ENCODE data around the gene PDHX.
"Not testable (repeated sequence)": the region's sequence is repeated elsewhere in the genome, so short reads cannot be mapped to it uniquely, and the experiment has no call there.

The PDHX gene

GRCh38 chr11:34910817-34911216, 5.6 kb upstream of the PDHX start:
- no peak for FAIRE-seq

GRCh38 chr11:34911676-34912075, 4.7 kb upstream of the PDHX start:
- FAIRE-seq = no peak
- no peak for DNase-seq (ENCODE audit: low spot score)

More at GRCh38 chr11:34910817-34911216, 5.6 kb upstream of the PDHX start:
- no peak for DNase-seq (ENCODE audit: low spot score)

GRCh38 chr11:34913556-34913955, 2.9 kb upstream of the PDHX start:
- FAIRE-seq; DNase-seq (ENCODE audit: low spot score): not testable (repeated sequence)

GRCh38 chr11:34915136-34916014, 1.0 kb upstream of the PDHX start:
- DNase-seq (ENCODE audit: low spot score) (no peak), FAIRE-seq (no peak)

GRCh38 chr11:34916843-34917770, 689 bp downstream of the PDHX start:
- FAIRE-seq = no peak
- no peak for DNase-seq (ENCODE audit: low spot score)

- no peak for DNase-seq (ENCODE audit: low spot score)
- FAIRE-seq = no peak
These were observed 4.7 kb downstream of the PDHX start for GRCh38 chr11:34921156-34921555.

- DNase-seq (ENCODE audit: low spot score) = no peak
- no peak for FAIRE-seq
These were observed 8.3 kb downstream of the PDHX start for GRCh38 chr11:34924714-34925113.

- peak; percentile 82 for FAIRE-seq
- DNase-seq (ENCODE audit: low spot score) = peak; percentile 43
These were observed 9.8 kb downstream of the PDHX start for GRCh38 chr11:34926101-34926830.

- FAIRE-seq = no peak
- no peak for DNase-seq (ENCODE audit: low spot score)
These were observed 10.4 kb downstream of the PDHX start for GRCh38 chr11:34926831-34927132.

- no peak for FAIRE-seq
- no peak for DNase-seq (ENCODE audit: low spot score)
These were observed 12.0 kb downstream of the PDHX start for GRCh38 chr11:34928268-34928959.

- FAIRE-seq = no peak
- no peak for DNase-seq (ENCODE audit: low spot score)
These were observed 12.7 kb downstream of the PDHX start for GRCh38 chr11:34928960-34929680.

GRCh38 chr11:34929794-34930763, 13.7 kb downstream of the PDHX start:
- DNase-seq (ENCODE audit: low spot score) (no peak), FAIRE-seq (no peak)

GRCh38 chr11:34936945-34937629, 20.7 kb downstream of the PDHX start:
- FAIRE-seq (no peak), DNase-seq (ENCODE audit: low spot score) (no peak)

GRCh38 chr11:34938611-34939010, 22.2 kb downstream of the PDHX start:
- DNase-seq (ENCODE audit: low spot score) = no peak
- no peak for FAIRE-seq

GRCh38 chr11:34940026-34940677, 23.7 kb downstream of the PDHX start:
- DNase-seq (ENCODE audit: low spot score) (no peak), FAIRE-seq (no peak)

- FAIRE-seq (no peak), DNase-seq (ENCODE audit: low spot score) (no peak)
These were observed 25.3 kb downstream of the PDHX start for GRCh38 chr11:34941688-34942087.

GRCh38 chr11:34944692-34945091, 28.3 kb downstream of the PDHX start:
- DNase-seq (ENCODE audit: low spot score) = no peak
- no peak for FAIRE-seq

GRCh38 chr11:34948696-34949095, 32.3 kb downstream of the PDHX start:
- FAIRE-seq = no peak

More at GRCh38 chr11:34948696-34949095, 32.3 kb downstream of the PDHX start:
- no peak for DNase-seq (ENCODE audit: low spot score)
